Keratinocyte (primary cell): Measurements from ENCODE around the gene CTAG1A. TPM values are rescaled to one million over a fixed set of nuclear protein-coding genes. Genes with fewer than 3 reads are reported as not detected.

ENCODE experiments used
- DNase-seq: peaks from one replicate; pipeline ENCODE4 v3.0.0-alpha.2; 2011; ENCODE audit warnings: low read depth, missing footprints, low spot score
- FAIRE-seq: peaks from 2 replicates; lab custom pipeline; 2011; peaks lifted over from hg19 to GRCh38; lab: Jason Lieb, UNC
- H2AFZ ChIP-seq: 2 replicates; pipeline ENCODE4 v1.6.0; 2012; ENCODE audit warnings: low read length, control low read depth, inconsistent platforms; ENCODE audit not compliant: control insufficient read depth
- H3K27ac ChIP-seq: 2 replicates; pipeline ENCODE4 v1.5.1; 2011; ENCODE audit warnings: low read length; ENCODE audit not compliant: control insufficient read depth, insufficient read depth
- H3K27me3 ChIP-seq: 3 replicates; pipeline ENCODE4 v1.6.0; 2011; ENCODE audit warnings: low read length; ENCODE audit not compliant: control insufficient read depth, insufficient read depth; ENCODE audit errors: extremely low read depth
- H3K36me3 ChIP-seq, 2 experiments: 2 replicates in 1 of 2; 3 replicates in 1 of 2; pipeline ENCODE4 v1.5.1; 2011; ENCODE audit warnings: low read length in 2 of 2, mild to moderate bottlenecking in 1 of 2; ENCODE audit not compliant: control insufficient read depth in 2 of 2, insufficient read depth in 2 of 2; ENCODE audit errors: extremely low read depth in 1 of 2
- H3K4me1 ChIP-seq: 3 replicates; pipeline ENCODE4 v1.5.1; 2011; ENCODE audit warnings: low read length; ENCODE audit not compliant: control insufficient read depth, insufficient read depth; ENCODE audit errors: extremely low read depth
- H3K4me2 ChIP-seq: 3 replicates; pipeline ENCODE4 v1.6.0; 2011; ENCODE audit warnings: low read depth, low read length; ENCODE audit not compliant: control insufficient read depth, insufficient read depth; ENCODE audit errors: extremely low read depth
- H3K4me3 ChIP-seq, 3 experiments: fragments of 200-600 bp in 1 of 3; sonication (generic) in 1 of 3; 2 replicates in 2 of 3; 3 replicates in 1 of 3; pipeline ENCODE4 v1.5.1; 2011 to 2016; ENCODE audit warnings: low read length in 3 of 3, mild to moderate bottlenecking in 3 of 3, control low read depth in 2 of 3, inconsistent platforms in 1 of 3, low read depth in 1 of 3, mixed read lengths in 1 of 3, mixed run types in 1 of 3, moderate library complexity in 1 of 3; ENCODE audit not compliant: control insufficient read depth in 2 of 3, insufficient read depth in 2 of 3; ENCODE audit errors: extremely low read depth in 1 of 3
- H3K79me2 ChIP-seq: 2 replicates; pipeline ENCODE4 v1.6.0; 2012; ENCODE audit warnings: low read length; ENCODE audit not compliant: control insufficient read depth, insufficient read depth
- H3K9ac ChIP-seq: 3 replicates; pipeline ENCODE4 v1.6.0; 2011; ENCODE audit warnings: low read length; ENCODE audit not compliant: control insufficient read depth, insufficient read depth; ENCODE audit errors: extremely low read depth
- H3K9me1 ChIP-seq: 3 replicates; pipeline ENCODE4 v1.6.0; 2011; ENCODE audit warnings: low read length; ENCODE audit not compliant: control insufficient read depth, insufficient read depth; ENCODE audit errors: extremely low read depth
- H3K9me3 ChIP-seq: 2 replicates; pipeline ENCODE4 v1.5.1; 2012; ENCODE audit warnings: low read depth, low read length; ENCODE audit not compliant: control insufficient read depth
- H4K20me1 ChIP-seq: 3 replicates; pipeline ENCODE4 v1.6.0; 2011; ENCODE audit warnings: low read length; ENCODE audit not compliant: control insufficient read depth, insufficient read depth; ENCODE audit errors: extremely low read depth
- EZH2 ChIP-seq: IDR thresholded peaks from one replicate; pipeline ENCODE4 v1.6.1; 2012; ENCODE audit warnings: inconsistent platforms, mild to moderate bottlenecking, low read length, moderate library complexity
- dilution Hi-C: fragments of 300-500 bp; cut with MboI; formaldehyde crosslinking; loops from one replicate; pipeline ENCODE4 v1.7.0; 2020; ENCODE audit warnings: low sequenced_read_pairs; ENCODE audit not compliant: extremely low pct_ligation_motif_present
- polyA plus RNA-seq, 5 experiments: library from polyadenylated mRNA; depleted of rRNA in 3 of 5; stranded (reverse) in 3 of 5; stranded (forward) in 1 of 5; unstranded in 1 of 5; fragments of >200 nt; gene quantifications; 1 replicate in 1 of 5; 2 replicates in 3 of 5; 3 replicates in 1 of 5; pipeline versions ENCODE4 v1.2.1 to v1.2.3, GENCODE V29; 2011 to 2012; ENCODE audit warnings: missing spikeins in 2 of 5, low read depth in 1 of 5, low replicate concordance in 1 of 5
- TF ChIP-seq, protein P1 (sequence below), 3 experiments: IDR thresholded peaks in 1 of 3; conservative IDR thresholded peaks in 1 of 3; optimal IDR thresholded peaks in 1 of 3; 2 replicates in 2 of 3; 3 replicates in 1 of 3; pipeline versions ENCODE3 to v1.5.1; 2011; ENCODE audit warnings: low read length in 3 of 3, mild to moderate bottlenecking in 3 of 3, moderate library complexity in 2 of 3, control low read depth in 1 of 3, inconsistent platforms in 1 of 3; ENCODE audit not compliant: insufficient read depth in 2 of 3; ENCODE audit errors: extremely low read depth in 1 of 3

Gene CTAG1A
- polyA plus RNA-seq, 1 donor (not counting 4 experiments of a cell fraction or from before 2014, with no cell fraction given) = not detected

- no peaks in the 10 kb centered on the region for H3K79me2 ChIP-seq
- no peaks in the 10 kb centered on the region for H3K9me1 ChIP-seq
- H3K4me1 ChIP-seq = peaks cover 14% of the 10 kb centered on the region
- no peak for TF ChIP-seq EZH2
- TF ChIP-seq, protein P1, sequence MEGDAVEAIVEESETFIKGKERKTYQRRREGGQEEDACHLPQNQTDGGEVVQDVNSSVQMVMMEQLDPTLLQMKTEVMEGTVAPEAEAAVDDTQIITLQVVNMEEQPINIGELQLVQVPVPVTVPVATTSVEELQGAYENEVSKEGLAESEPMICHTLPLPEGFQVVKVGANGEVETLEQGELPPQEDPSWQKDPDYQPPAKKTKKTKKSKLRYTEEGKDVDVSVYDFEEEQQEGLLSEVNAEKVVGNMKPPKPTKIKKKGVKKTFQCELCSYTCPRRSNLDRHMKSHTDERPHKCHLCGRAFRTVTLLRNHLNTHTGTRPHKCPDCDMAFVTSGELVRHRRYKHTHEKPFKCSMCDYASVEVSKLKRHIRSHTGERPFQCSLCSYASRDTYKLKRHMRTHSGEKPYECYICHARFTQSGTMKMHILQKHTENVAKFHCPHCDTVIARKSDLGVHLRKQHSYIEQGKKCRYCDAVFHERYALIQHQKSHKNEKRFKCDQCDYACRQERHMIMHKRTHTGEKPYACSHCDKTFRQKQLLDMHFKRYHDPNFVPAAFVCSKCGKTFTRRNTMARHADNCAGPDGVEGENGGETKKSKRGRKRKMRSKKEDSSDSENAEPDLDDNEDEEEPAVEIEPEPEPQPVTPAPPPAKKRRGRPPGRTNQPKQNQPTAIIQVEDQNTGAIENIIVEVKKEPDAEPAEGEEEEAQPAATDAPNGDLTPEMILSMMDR (optimal IDR thresholded peaks at IDR 0.05 in 1 of 3, IDR thresholded peaks at IDR 0.05 in 1 of 3, conservative IDR thresholded peaks at IDR 0.05 in 1 of 3; ENCODE audit: extremely low read depth in 1 of 3, insufficient read depth in 2 of 3, low read length in 3 of 3) = no peak
- dilution Hi-C loops = no loop called here
- H3K4me3 ChIP-seq = no peak overlapping the region
- H3K9me3 ChIP-seq = peaks cover 3% of the 10 kb centered on the region
- DNase-seq = no peak
- FAIRE-seq = no peak
- H3K9ac ChIP-seq = no peak overlapping the region
- no peaks in the 10 kb centered on the region for H3K36me3 ChIP-seq
- H3K4me2 ChIP-seq = no peak overlapping the region
- H2AFZ ChIP-seq = no peak overlapping the region
- H3K27me3 ChIP-seq = no peaks in the 10 kb centered on the region
- no peak overlapping the region for H3K27ac ChIP-seq
- H4K20me1 ChIP-seq = no peaks in the 10 kb centered on the region
These were observed 9.6 kb downstream of the CTAG1A start for GRCh38 chrX:154594491-154594890.

DNA sequence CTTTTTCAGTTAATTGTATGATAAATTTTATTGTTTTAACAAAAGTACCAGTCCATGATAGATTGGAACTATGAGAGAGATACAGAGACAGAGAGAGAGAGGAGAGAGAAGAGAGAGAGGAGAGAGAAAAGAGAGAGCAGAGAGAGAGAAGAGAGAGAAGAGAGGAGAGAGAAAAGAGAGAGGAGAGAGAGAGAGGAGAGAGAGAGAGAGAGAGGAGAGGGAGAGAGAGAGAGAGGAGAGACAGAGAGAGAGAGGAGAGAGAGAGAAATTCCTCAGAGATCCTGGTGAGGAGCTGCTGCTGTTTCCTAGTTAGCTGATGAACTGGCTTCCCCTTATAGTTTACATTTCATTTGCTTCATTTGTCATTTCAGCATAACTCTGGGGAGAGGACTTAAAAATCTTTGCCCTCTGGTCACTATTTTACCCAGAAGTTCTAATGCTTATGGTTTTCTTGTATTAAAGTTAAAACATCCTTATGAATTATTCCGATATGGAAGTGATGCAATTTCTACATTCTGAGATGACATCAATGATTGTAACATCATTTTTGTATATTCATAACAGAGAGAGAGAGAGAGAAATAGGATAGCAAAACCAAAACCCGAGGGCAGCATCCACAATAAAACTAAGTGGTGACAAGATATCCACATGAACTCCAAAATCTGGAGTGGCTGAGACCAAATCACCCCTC is 10.8 kb downstream of the CTAG1A start:
- no peaks in the 10 kb centered on the region for H3K36me3 ChIP-seq
- TF ChIP-seq EZH2 = no peak
- TF ChIP-seq, protein P1 (optimal IDR thresholded peaks at IDR 0.05 in 1 of 3, IDR thresholded peaks at IDR 0.05 in 1 of 3, conservative IDR thresholded peaks at IDR 0.05 in 1 of 3; ENCODE audit: extremely low read depth in 1 of 3, insufficient read depth in 2 of 3, low read length in 3 of 3) = no peak
- H3K27me3 ChIP-seq = no peaks in the 10 kb centered on the region
- H3K9me3 ChIP-seq = peaks cover 4% of the 10 kb centered on the region
- no peaks in the 10 kb centered on the region for H3K9me1 ChIP-seq
- peak overlapping the region; percentile 42 for H3K4me2 ChIP-seq
- H2AFZ ChIP-seq = no peak overlapping the region
- peaks cover 18% of the 10 kb centered on the region for H3K4me1 ChIP-seq
- peak overlapping the region; percentile 46 for H3K27ac ChIP-seq
- dilution Hi-C loops = no loop called here
- no peaks in the 10 kb centered on the region for H4K20me1 ChIP-seq
- DNase-seq (no peak), FAIRE-seq (no peak)
- no peak overlapping the region for H3K4me3 ChIP-seq
- no peak overlapping the region for H3K9ac ChIP-seq
- no peaks in the 10 kb centered on the region for H3K79me2 ChIP-seq
